Astrocyte (in vitro differentiated cells and primary cell): Measurements from ENCODE around the gene HOXD4.

Experiments
- CTCF ChIP-seq: IDR thresholded peaks from 2 replicates; pipeline ENCODE4 v1.5.1; 2011; ENCODE audit warnings: low read depth, mild to moderate bottlenecking, inconsistent platforms, low read length, moderate library complexity; ENCODE audit not compliant: insufficient read depth
- EZH2 ChIP-seq: IDR thresholded peaks from 2 replicates; pipeline ENCODE4 v1.6.1; 2012; ENCODE audit warnings: mild to moderate bottlenecking, low read length, inconsistent platforms; ENCODE audit not compliant: insufficient read depth

DNA sequence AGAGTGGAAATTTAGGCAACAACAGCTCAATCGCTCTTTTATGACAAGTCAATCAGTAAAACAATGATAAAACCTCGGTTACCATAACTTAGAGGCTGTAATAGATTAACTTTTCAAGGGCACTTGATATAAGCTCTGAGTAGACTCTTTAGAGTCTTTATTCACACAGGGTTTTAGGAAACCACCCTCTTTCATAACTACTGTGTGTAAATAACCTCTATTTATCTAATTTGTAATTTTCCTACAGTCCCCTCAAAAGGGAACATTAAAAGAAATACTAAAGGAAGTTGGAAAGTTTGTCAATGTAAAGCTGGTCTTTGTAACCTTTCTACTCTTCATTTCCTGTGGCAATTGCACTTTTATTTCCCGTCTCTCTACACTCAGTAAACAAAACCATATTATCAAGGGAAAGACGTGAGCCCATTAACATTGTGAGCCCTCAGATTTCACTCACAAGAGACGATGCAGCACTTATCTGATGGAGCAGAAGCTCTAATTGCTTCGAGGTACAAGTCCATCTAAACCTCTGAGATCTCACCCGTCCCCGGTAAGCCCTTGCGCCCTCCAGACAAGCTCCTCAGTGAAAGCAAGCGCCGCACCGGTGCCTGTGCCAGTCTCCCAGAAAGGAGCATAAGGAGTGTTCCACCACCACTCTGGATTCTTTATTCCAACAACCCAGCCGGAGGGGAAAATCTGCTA lies 36.0 kb downstream of the HOXD4 start:
- TF ChIP-seq EZH2 = peak; percentile 54
- TF ChIP-seq CTCF = no peak
